DOHH2 (cell line): ENCODE data around the gene MTTP.

Experiments used
- H3F3A ChIP-seq: fragments of 200-600 bp; sonication (generic), shearing (Covaris generic); 2 replicates; pipeline ENCODE4 v1.6.0; 2016; ENCODE audit warnings: antibody characterized with exemption, mild to moderate bottlenecking; ENCODE audit not compliant: control insufficient read depth, insufficient read depth
- H3K27ac ChIP-seq: fragments of 200-600 bp; sonication (generic); 2 replicates; pipeline ENCODE4 v1.5.1; 2014; ENCODE audit warnings: low read depth, mild to moderate bottlenecking, low read length, moderate library complexity
- H3K27me3 ChIP-seq: fragments of 200-600 bp; sonication (generic); 2 replicates; pipeline ENCODE4 v1.6.1; 2014; ENCODE audit warnings: mild to moderate bottlenecking, low read length, mixed read lengths; ENCODE audit not compliant: control insufficient read depth
- H3K36me3 ChIP-seq: fragments of 200-600 bp; sonication (generic); 2 replicates; pipeline ENCODE4 v1.6.1; 2014; ENCODE audit warnings: mild to moderate bottlenecking, low read length, moderate library complexity, mixed read lengths; ENCODE audit not compliant: control insufficient read depth
- H3K4me1 ChIP-seq: fragments of 200-600 bp; sonication (generic); 2 replicates; pipeline ENCODE4 v1.6.1; 2014; ENCODE audit warnings: mild to moderate bottlenecking, low read length, mixed read lengths; ENCODE audit not compliant: control insufficient read depth
- H3K4me2 ChIP-seq: fragments of 200-600 bp; sonication (generic); 2 replicates; pipeline ENCODE4 v1.6.0; 2014; ENCODE audit warnings: mild to moderate bottlenecking, low read length, moderate library complexity
- H3K4me3 ChIP-seq: fragments of 200-600 bp; sonication (generic); 2 replicates; pipeline ENCODE4 v1.5.1; 2014; ENCODE audit warnings: mild to moderate bottlenecking, low read length, mixed read lengths
- H3K79me2 ChIP-seq: fragments of 200-600 bp; sonication (generic); 2 replicates; pipeline ENCODE4 v1.6.1; 2014; ENCODE audit warnings: mild to moderate bottlenecking, low read length, mixed read lengths; ENCODE audit not compliant: control insufficient read depth
- H3K9me2 ChIP-seq: fragments of 200-600 bp; sonication (generic); replicated peaks from 2 replicates; pipeline ENCODE4 v1.6.1; 2014; ENCODE audit warnings: mild to moderate bottlenecking, low read length, mixed read lengths; ENCODE audit not compliant: control insufficient read depth
- H3K9me3 ChIP-seq: fragments of 200-600 bp; sonication (generic); 2 replicates; pipeline ENCODE4 v1.6.1; 2014; ENCODE audit warnings: antibody characterized with exemption, low read length, mixed read lengths; ENCODE audit not compliant: control insufficient read depth, insufficient read depth
- H4K20me1 ChIP-seq: fragments of 200-600 bp; sonication (generic); 2 replicates; pipeline ENCODE4 v1.6.0; 2014; ENCODE audit warnings: low read depth, mild to moderate bottlenecking, antibody characterized with exemption, low read length, moderate library complexity; ENCODE audit not compliant: control insufficient read depth, insufficient read depth
- CTCF ChIP-seq: fragments of 200-600 bp; sonication (generic); IDR thresholded peaks from one replicate; pipeline ENCODE4 v1.5.1; 2014; ENCODE audit warnings: antibody characterized with exemption, mild to moderate bottlenecking, low read depth, low read length; ENCODE audit not compliant: poor library complexity, severe bottlenecking
- EZH2phosphoT487 ChIP-seq: fragments of 200-600 bp; sonication (generic); IDR thresholded peaks from 2 replicates; pipeline ENCODE4 v1.6.1; 2017; ENCODE audit warnings: borderline replicate concordance, mild to moderate bottlenecking, antibody characterized with exemption, low read length, moderate library complexity, mixed read lengths

MTTP gene

GRCh38 chr4:99629962-99630554 lies 55.4 kb downstream of the MTTP start:
- no peaks in the 10 kb centered on the region for H4K20me1 ChIP-seq
- H3K4me1 ChIP-seq: peaks cover 6% of the 10 kb centered on the region; the same call in 1 of the 2 replicates
- no peaks in the 10 kb centered on the region for H3K79me2 ChIP-seq
- no peak for TF ChIP-seq CTCF
- no peak for TF ChIP-seq EZH2phosphoT487
- no peaks in the 10 kb centered on the region for H3K36me3 ChIP-seq
- no peaks in the 10 kb centered on the region for H3F3A ChIP-seq
- no peaks in the 10 kb centered on the region for H3K27me3 ChIP-seq
- H3K4me3 ChIP-seq: no peak overlapping the region
- H3K4me2 ChIP-seq: no peak overlapping the region
- H3K9me2 ChIP-seq: no peaks in the 10 kb centered on the region
- no peaks in the 10 kb centered on the region for H3K9me3 ChIP-seq
- H3K27ac ChIP-seq: no peak overlapping the region

GRCh38 chr4:99630857-99631360 lies 56.3 kb downstream of the MTTP start:
- Histone ChIP-seq H4K20me1 (no peaks in the 10 kb centered on the region), H3K9me3 (no peaks in the 10 kb centered on the region), H3K4me3 (no peak overlapping the region), H3K4me1 (peaks cover 6% of the 10 kb centered on the region; the same call in 1 of the 2 replicates), H3K4me2 (no peak overlapping the region), H3K9me2 (no peaks in the 10 kb centered on the region), H3K27ac (no peak overlapping the region), H3K36me3 (no peaks in the 10 kb centered on the region), H3K27me3 (no peaks in the 10 kb centered on the region), H3F3A (no peaks in the 10 kb centered on the region), H3K79me2 (no peaks in the 10 kb centered on the region)
- TF ChIP-seq EZH2phosphoT487: no peak
- no peak for TF ChIP-seq CTCF

- Histone ChIP-seq H3K27ac (no peak overlapping the region), H3K79me2 (no peaks in the 10 kb centered on the region), H3K27me3 (no peaks in the 10 kb centered on the region), H4K20me1 (no peaks in the 10 kb centered on the region), H3F3A (no peaks in the 10 kb centered on the region), H3K4me2 (no peak overlapping the region), H3K9me2 (no peaks in the 10 kb centered on the region), H3K4me3 (no peak overlapping the region), H3K4me1 (peaks cover 6% of the 10 kb centered on the region; the same call in 1 of the 2 replicates), H3K9me3 (no peaks in the 10 kb centered on the region), H3K36me3 (no peaks in the 10 kb centered on the region)
- TF ChIP-seq CTCF (no peak), EZH2phosphoT487 (no peak)
These were observed 59.1 kb downstream of the MTTP start for GRCh38 chr4:99633772-99634171.
